ENCODE data around the gene ODR4. TPM values are rescaled to one million over a fixed set of nuclear protein-coding genes. Genes with fewer than 3 reads are reported as not detected.

The ODR4 gene
- polyA plus RNA-seq, 1 donor (not counting 4 experiments of a cell fraction or from before 2014, with no cell fraction given) = 20.0 TPM

Other genes with a start within 250 kb of the ODR4 start
- gene PRG4, start 79.6 kb upstream of the ODR4 start, polyA plus RNA-seq = 0.04 to 0.05 TPM in 2 of 3 replicates, not detected in the other
- gene TPR, start 585 bp upstream of the ODR4 start, polyA plus RNA-seq = 41.4 to 50.9 TPM (median 46.8 TPM) in 3 replicates
- gene PDC, start 85.3 kb downstream of the ODR4 start, polyA plus RNA-seq = not detected in 3 replicates